ENCODE data around the gene RND3.

Gene RND3

DNA sequence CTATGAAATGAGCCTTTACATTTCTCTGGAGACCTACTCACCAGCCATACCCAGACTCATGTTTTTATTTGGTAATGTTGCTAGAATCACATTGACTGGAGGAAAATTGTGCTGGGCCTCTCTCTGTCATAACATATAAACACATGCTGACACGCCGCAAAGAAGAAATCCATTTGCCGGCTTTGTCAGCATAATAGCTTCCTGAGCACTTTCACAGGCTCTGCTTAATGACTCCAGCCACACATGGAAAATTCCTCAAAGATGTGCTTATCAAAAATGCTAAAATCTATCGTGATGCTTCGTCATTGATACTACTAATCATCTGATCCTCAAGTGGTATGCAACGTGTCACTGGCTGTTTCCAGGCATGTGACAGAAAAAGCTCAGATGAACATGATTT, 63.1 kb downstream of the RND3 start:
- no peak overlapping the region for H3K27ac Mint-ChIP-seq
- no peaks in the 10 kb centered on the region for H3K36me3 Mint-ChIP-seq (ENCODE audit: low read depth)
- peaks cover 5% of the 10 kb centered on the region for H3K27me3 Mint-ChIP-seq

DNA sequence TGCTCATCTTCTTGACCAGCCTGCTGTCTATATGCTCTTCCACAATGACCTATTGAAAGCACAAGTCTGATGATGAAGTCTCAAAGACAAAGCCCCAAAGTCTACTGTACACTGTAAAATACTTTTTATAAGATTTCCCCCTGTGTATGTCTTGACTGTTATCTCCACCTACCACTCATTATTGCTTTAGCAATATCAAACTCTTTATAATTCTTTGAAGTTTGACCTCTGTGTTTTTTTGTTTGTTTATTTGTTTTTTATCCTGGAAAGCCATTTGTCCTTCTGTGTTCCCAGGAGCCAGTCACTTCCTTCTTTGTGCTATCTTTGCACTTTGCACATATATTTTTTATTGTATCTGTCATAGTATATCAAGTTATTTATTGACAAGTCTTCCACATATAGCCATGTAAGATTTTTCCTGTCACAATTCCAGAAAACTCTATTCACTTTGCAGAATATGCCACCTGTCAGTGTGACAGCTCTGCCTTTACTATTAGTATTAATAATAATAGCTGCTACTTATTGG, 66.3 kb downstream of the RND3 start:
- Mint-ChIP-seq H3K9me3 (peaks cover 9% of the 10 kb centered on the region), H3K27me3 (no peaks in the 10 kb centered on the region), H3K27ac (no peak overlapping the region), H3K4me3 (no peak overlapping the region), H3K36me3 (ENCODE audit: low read depth) (no peaks in the 10 kb centered on the region), H3K4me1 (ENCODE audit: low read depth) (no peaks in the 10 kb centered on the region)

More for the DNA sequence above, 63.1 kb downstream of the RND3 start:
- Mint-ChIP-seq H3K4me1 (ENCODE audit: low read depth) (no peaks in the 10 kb centered on the region), H3K4me3 (no peak overlapping the region), H3K9me3 (peaks cover 9% of the 10 kb centered on the region)

DNA sequence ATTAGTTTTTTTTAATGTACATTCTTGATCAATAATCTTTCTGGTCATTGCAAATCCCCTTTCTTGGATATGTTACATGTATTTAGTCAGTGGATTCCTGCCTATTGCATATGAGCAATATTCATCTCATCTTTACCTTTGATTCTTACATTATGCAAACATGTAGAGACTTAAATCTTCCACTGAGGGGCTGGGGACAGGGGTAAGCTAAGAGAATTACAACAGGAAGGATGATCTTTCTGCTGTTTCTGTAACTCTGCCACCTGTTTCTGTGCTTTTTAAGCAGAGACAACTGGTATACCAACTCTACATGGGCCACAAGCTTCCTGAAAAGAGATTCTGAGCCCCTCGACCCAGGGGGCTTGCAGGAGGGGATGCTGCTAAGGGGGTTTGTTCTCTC, 68.6 kb downstream of the RND3 start:
- Mint-ChIP-seq H3K36me3 (ENCODE audit: low read depth) (no peaks in the 10 kb centered on the region), H3K27ac (no peak overlapping the region), H3K27me3 (no peaks in the 10 kb centered on the region), H3K9me3 (peaks cover 9% of the 10 kb centered on the region), H3K4me3 (no peak overlapping the region), H3K4me1 (ENCODE audit: low read depth) (no peaks in the 10 kb centered on the region)
